ENCODE results near the gene PMAIP1.

- TF ChIP-seq ZNF239 (CRISPR knock-in tag; IDR thresholded peaks at IDR 0.05) (no peak), FOXM1 (IDR thresholded peaks at IDR 0.05; ENCODE audit: low read depth) (no peak), FOXM1 (CRISPR knock-in tag; IDR thresholded peaks at IDR 0.05; ENCODE audit: low read depth) (no peak), MAFK (IDR thresholded peaks at IDR 0.05; ENCODE audit: low read length) (no peak), KLF13 (tag; IDR thresholded peaks at IDR 0.05; ENCODE audit: borderline replicate concordance, low read depth) (no peak), E2F6 (IDR thresholded peaks at IDR 0.05; ENCODE audit: borderline replicate concordance in 1 of 2, extremely low read depth in 1 of 2, insufficient read depth in 1 of 2, insufficient read length in 1 of 2, low read depth in 1 of 2, low read length in 1 of 2, poor library complexity in 1 of 2, severe bottlenecking in 1 of 2) (no peak), MGA (IDR thresholded peaks at IDR 0.05) (no peak), EP300 (IDR thresholded peaks at IDR 0.05; ENCODE audit: low read length) (no peak)
- TF ChIP-seq, protein P1, sequence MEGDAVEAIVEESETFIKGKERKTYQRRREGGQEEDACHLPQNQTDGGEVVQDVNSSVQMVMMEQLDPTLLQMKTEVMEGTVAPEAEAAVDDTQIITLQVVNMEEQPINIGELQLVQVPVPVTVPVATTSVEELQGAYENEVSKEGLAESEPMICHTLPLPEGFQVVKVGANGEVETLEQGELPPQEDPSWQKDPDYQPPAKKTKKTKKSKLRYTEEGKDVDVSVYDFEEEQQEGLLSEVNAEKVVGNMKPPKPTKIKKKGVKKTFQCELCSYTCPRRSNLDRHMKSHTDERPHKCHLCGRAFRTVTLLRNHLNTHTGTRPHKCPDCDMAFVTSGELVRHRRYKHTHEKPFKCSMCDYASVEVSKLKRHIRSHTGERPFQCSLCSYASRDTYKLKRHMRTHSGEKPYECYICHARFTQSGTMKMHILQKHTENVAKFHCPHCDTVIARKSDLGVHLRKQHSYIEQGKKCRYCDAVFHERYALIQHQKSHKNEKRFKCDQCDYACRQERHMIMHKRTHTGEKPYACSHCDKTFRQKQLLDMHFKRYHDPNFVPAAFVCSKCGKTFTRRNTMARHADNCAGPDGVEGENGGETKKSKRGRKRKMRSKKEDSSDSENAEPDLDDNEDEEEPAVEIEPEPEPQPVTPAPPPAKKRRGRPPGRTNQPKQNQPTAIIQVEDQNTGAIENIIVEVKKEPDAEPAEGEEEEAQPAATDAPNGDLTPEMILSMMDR (IDR thresholded peaks at IDR 0.05 in 2 of 3, conservative IDR thresholded peaks at IDR 0.05 in 1 of 3; ENCODE audit: insufficient read depth in 2 of 3, low read depth in 1 of 3, low read length in 3 of 3), result no peak
- TF ChIP-seq, protein P2, sequence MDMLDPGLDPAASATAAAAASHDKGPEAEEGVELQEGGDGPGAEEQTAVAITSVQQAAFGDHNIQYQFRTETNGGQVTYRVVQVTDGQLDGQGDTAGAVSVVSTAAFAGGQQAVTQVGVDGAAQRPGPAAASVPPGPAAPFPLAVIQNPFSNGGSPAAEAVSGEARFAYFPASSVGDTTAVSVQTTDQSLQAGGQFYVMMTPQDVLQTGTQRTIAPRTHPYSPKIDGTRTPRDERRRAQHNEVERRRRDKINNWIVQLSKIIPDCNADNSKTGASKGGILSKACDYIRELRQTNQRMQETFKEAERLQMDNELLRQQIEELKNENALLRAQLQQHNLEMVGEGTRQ (CRISPR knock-in tag; IDR thresholded peaks at IDR 0.05), result no peak
- TF ChIP-seq, protein P3, sequence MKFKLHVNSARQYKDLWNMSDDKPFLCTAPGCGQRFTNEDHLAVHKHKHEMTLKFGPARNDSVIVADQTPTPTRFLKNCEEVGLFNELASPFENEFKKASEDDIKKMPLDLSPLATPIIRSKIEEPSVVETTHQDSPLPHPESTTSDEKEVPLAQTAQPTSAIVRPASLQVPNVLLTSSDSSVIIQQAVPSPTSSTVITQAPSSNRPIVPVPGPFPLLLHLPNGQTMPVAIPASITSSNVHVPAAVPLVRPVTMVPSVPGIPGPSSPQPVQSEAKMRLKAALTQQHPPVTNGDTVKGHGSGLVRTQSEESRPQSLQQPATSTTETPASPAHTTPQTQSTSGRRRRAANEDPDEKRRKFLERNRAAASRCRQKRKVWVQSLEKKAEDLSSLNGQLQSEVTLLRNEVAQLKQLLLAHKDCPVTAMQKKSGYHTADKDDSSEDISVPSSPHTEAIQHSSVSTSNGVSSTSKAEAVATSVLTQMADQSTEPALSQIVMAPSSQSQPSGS (CRISPR knock-in tag; IDR thresholded peaks at IDR 0.05), result no peak
Measured at GRCh38 chr18:59918997-59919396, 19.2 kb downstream of the PMAIP1 start.
